Activated T-cell treated with anti-CD3 and anti-CD28 coated beads, Interleukin-2, amount 50 U/mL, for 1 hour (primary cell): ENCODE data around the gene SOX6.
"Not testable (repeated sequence)": the region's sequence is repeated elsewhere in the genome, so short reads cannot be mapped to it uniquely, and the experiment has no call there.

ENCODE experiments used
- DNase-seq: peaks from one replicate; pipeline ENCODE4 v3.0.0-alpha.2; 2020

The SOX6 gene

GRCh38 chr11:16087886-16088285 is 268.5 kb downstream of the SOX6 start:
- DNase-seq = no peak

GRCh38 chr11:16086229-16086819 is 270.0 kb downstream of the SOX6 start:
- DNase-seq = no peak

- DNase-seq = no peak
Observed at GRCh38 chr11:16082095-16083055, 274.0 kb downstream of the SOX6 start.

- DNase-seq = no peak
Observed at GRCh38 chr11:16081382-16082094, 274.8 kb downstream of the SOX6 start.

- DNase-seq = no peak
Observed at GRCh38 chr11:16080688-16081381, 275.5 kb downstream of the SOX6 start.

- DNase-seq = no peak
Observed at GRCh38 chr11:16078936-16079335, 277.4 kb downstream of the SOX6 start.

- no peak for DNase-seq
Observed at GRCh38 chr11:16070573-16070972, 285.8 kb downstream of the SOX6 start.

- DNase-seq = not testable (repeated sequence)
Observed at GRCh38 chr11:16067268-16067667, 289.1 kb downstream of the SOX6 start.

GRCh38 chr11:16059332-16059731 is 297.0 kb downstream of the SOX6 start:
- no peak for DNase-seq

- DNase-seq = no peak
Observed at GRCh38 chr11:16058671-16059070, 297.7 kb downstream of the SOX6 start.

GRCh38 chr11:16052750-16053149 is 303.6 kb downstream of the SOX6 start:
- no peak for DNase-seq

GRCh38 chr11:16049611-16050010 is 306.7 kb downstream of the SOX6 start:
- no peak for DNase-seq

GRCh38 chr11:16047073-16047472 is 309.3 kb downstream of the SOX6 start:
- no peak for DNase-seq

- no peak for DNase-seq
Observed at GRCh38 chr11:16043617-16044016, 312.7 kb downstream of the SOX6 start.

GRCh38 chr11:16041207-16041606 is 315.1 kb downstream of the SOX6 start:
- no peak for DNase-seq

- DNase-seq = no peak
Observed at GRCh38 chr11:16040151-16040550, 316.2 kb downstream of the SOX6 start.

GRCh38 chr11:16037179-16037578 is 319.2 kb downstream of the SOX6 start:
- DNase-seq = no peak

- no peak for DNase-seq
Observed at GRCh38 chr11:16036218-16036617, 320.1 kb downstream of the SOX6 start.

GRCh38 chr11:16034074-16034473 is 322.3 kb downstream of the SOX6 start:
- DNase-seq = no peak

- DNase-seq = no peak
Observed at GRCh38 chr11:16032974-16033373, 323.4 kb downstream of the SOX6 start.

- no peak for DNase-seq
Observed at GRCh38 chr11:16031210-16031609, 325.1 kb downstream of the SOX6 start.

GRCh38 chr11:16030664-16031063 is 325.7 kb downstream of the SOX6 start:
- DNase-seq = no peak

- DNase-seq = not testable (repeated sequence)
Observed at GRCh38 chr11:16029151-16029550, 327.2 kb downstream of the SOX6 start.
